ENCODE results near the gene DPP7.

The DPP7 gene

DNA sequence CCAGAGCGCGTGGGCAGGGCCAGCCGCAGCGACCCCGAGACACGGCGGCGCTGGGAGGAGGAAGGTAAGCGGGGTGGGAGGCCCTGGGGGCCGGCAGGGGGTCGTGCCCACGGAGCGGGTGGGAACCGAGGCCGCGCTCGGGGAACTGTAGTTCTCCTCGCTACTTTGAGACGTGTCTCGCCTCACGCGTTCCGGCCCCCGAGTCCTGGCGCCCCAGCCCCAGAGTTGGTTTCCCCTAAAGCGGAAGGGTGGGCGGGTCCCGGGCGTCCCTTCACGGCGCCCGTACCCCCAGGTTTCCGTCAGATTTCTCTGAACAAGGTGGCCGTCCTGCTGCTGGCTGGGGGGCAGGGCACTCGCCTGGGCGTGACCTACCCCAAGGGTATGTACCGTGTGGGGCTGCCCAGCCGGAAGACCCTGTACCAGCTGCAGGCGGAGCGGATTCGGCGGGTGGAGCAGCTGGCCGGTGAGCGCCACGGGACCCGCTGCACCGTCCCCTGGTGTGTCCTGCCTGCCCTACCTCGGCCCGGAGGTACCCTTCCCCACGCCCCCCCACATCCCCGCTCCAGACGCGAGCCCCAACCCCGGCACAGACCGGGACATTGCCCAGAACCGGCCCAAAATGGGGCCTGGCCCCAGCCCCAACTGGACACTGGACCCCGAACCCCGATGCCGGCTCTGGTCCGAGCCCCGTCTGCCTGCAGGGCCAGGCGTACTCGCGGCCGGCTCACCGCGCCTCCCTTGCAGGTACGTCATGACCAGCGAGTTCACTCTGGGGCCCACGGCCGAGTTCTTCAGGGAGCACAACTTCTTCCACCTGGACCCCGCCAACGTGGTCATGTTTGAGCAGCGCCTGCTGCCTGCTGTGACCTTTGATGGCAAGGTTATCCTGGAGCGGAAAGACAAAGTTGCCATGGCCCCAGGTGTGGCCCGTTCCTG, 36.5 kb downstream of the DPP7 start:
- TF ChIP-seq, protein P1, sequence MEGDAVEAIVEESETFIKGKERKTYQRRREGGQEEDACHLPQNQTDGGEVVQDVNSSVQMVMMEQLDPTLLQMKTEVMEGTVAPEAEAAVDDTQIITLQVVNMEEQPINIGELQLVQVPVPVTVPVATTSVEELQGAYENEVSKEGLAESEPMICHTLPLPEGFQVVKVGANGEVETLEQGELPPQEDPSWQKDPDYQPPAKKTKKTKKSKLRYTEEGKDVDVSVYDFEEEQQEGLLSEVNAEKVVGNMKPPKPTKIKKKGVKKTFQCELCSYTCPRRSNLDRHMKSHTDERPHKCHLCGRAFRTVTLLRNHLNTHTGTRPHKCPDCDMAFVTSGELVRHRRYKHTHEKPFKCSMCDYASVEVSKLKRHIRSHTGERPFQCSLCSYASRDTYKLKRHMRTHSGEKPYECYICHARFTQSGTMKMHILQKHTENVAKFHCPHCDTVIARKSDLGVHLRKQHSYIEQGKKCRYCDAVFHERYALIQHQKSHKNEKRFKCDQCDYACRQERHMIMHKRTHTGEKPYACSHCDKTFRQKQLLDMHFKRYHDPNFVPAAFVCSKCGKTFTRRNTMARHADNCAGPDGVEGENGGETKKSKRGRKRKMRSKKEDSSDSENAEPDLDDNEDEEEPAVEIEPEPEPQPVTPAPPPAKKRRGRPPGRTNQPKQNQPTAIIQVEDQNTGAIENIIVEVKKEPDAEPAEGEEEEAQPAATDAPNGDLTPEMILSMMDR (IDR thresholded peaks at IDR 0.05; ENCODE audit: insufficient read depth, missing control alignments): no peak
- no peak for FAIRE-seq
- no peak for DNase-seq (ENCODE audit: insufficient read length, low spot score)

DNA sequence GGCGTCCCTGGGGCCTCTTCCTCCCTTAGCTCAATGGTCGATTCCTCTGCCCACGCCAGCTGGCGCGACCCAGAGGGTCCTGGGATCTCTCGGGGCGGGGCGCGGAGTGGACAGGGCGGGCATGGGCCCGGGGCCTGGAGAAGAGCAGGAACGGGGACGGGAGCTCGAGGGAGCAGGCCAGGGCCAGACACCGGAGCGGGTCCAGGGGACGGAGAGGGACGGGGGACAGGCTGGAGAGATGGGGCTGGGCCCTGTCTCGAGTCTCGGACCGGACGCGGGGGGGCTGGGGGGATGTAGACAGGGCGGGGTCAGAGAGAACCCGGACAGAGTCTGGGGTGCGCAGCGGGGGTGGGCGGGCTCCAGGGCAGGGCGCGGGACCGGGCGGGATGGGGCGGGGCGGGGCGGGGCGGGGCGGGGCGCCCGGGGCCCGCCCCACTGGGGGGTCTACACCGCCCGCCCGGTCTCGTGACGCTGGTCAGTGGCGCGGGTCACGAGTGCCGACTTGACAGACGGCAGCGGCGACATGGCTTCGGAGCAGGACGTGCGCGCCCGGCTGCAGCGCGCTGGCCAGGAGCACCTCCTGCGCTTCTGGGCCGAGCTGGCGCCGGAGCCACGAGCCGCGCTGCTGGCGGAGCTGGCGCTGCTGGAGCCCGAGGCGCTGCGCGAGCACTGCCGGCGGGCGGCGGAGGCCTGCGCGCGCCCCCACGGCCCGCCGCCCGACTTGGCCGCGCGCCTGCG, 37.4 kb downstream of the DPP7 start, which contains the start of gene UAP1L1:
TSS of gene UAP1L1 (plus strand) at position 508 of the 738 bp plus-strand sequence. CDS start at position 524, 16 bp downstream.
- TF ChIP-seq, protein P1 (IDR thresholded peaks at IDR 0.05; ENCODE audit: insufficient read depth, missing control alignments): no peak
- DNase-seq (ENCODE audit: insufficient read length, low spot score): no peak
- no peak for FAIRE-seq

DNA sequence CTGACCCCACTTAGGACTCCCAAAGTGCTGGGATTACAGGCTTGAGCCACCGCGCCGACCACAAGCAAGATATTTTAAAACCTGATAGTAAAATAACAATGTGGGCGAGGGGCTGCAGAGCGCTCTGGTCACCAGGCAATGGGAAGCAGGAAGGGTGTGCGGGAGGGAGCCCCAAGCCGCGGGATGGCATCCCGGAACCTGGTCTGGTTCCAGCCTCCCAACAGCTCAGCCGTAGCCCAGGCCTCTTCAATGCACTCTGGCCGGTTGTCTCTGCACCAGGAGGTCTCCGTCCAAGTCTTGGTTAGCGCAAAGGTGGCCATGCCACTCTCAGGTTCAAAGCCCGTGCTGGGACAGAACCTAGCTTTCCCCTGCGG, 37.9 kb downstream of the DPP7 start:
- no peak for FAIRE-seq
- DNase-seq (ENCODE audit: insufficient read length, low spot score): no peak
- TF ChIP-seq, protein P1 (IDR thresholded peaks at IDR 0.05; ENCODE audit: insufficient read depth, missing control alignments): no peak

DNA sequence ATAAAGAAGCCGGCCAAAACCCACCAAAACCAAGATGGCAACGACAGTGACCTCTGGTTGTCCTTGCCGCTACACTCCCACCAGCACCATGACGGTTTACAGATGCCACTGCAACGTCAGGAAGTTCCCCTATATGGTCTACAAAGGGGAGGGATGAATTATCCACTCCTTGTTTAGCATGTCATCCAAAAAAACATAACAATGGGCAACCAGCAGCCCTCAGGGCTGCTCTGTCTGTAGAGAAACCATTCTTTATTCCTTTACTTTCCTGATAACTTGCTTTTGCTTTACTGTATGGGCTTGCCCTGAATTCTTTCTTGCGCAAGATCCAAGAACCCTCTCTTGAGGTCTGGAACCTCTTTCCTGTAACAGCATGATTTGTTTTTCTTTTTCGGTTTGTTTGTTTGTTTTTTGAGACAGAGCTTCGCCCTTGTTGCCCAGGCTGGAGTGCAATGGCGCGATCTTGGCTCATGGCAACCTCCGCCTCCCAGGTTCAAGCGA, 39.2 kb downstream of the DPP7 start:
- TF ChIP-seq, protein P1 (IDR thresholded peaks at IDR 0.05; ENCODE audit: insufficient read depth, missing control alignments): no peak
- DNase-seq (ENCODE audit: insufficient read length, low spot score): no peak
- no peak for FAIRE-seq

DNA sequence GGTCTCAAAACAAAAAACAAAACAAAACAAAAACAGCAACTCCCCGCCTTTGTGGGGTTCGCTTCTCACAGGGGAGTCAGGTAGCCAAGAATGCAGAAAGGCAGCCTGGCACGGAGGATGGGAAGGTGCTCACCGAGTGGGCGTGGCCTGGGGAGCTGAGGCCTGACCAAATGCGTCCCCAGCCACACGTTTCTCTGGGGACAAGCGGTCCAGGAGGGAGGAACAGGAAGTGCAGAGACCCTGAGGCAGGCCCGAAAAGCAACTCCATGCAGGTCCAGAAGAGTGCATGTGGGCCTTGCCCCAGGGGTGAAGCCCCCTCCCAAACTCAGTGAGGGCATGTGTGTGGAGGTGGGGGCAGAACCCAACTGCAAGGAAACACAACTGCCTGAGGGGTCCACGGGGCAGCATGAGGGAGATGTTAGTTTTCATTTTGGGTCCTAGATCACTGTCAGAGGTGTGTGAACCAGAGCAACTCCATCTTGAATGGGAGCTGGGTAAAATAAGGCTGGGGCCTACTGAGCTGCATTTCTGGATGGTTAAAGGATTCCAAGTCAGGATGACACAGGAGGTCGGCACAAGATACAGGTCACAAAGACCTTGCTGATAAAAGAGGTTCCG, 39.8 kb downstream of the DPP7 start:
- FAIRE-seq: no peak

DNA sequence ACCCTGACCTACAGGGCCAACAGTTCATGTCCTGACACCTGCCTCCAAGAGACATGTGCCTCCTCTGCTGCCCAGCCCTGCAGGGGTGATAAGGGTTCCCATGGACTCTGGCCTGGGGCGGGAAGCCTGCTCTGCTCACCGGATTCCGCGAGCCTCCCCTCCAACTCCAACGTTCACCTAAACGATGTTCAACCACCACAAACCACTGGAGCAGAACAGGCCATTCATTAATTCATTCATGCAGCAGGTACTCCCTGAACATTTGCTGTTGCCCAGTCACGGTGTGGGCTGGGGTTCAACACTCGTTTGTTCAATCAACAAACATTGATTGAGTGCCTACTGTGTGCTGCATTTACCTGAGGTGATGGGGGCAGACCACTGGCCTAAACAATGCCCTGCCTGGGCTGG, 40.5 kb downstream of the DPP7 start:
- FAIRE-seq (no peak), DNase-seq (ENCODE audit: insufficient read length, low spot score) (no peak)
- TF ChIP-seq, protein P1 (IDR thresholded peaks at IDR 0.05; ENCODE audit: insufficient read depth, missing control alignments): no peak

More for the DNA sequence above, 39.8 kb downstream of the DPP7 start:
- TF ChIP-seq, protein P1 (IDR thresholded peaks at IDR 0.05; ENCODE audit: insufficient read depth, missing control alignments): no peak
- DNase-seq (ENCODE audit: insufficient read length, low spot score): no peak
